HPDE6-E6E7 (cell line): ENCODE measurements around the gene OSBPL3.

Source experiments
- DNase-seq: peaks from one replicate; pipeline ENCODE4 v3.0.0; 2011; ENCODE audit warnings: missing footprints; ENCODE audit errors: extremely low spot score

Gene OSBPL3

DNA sequence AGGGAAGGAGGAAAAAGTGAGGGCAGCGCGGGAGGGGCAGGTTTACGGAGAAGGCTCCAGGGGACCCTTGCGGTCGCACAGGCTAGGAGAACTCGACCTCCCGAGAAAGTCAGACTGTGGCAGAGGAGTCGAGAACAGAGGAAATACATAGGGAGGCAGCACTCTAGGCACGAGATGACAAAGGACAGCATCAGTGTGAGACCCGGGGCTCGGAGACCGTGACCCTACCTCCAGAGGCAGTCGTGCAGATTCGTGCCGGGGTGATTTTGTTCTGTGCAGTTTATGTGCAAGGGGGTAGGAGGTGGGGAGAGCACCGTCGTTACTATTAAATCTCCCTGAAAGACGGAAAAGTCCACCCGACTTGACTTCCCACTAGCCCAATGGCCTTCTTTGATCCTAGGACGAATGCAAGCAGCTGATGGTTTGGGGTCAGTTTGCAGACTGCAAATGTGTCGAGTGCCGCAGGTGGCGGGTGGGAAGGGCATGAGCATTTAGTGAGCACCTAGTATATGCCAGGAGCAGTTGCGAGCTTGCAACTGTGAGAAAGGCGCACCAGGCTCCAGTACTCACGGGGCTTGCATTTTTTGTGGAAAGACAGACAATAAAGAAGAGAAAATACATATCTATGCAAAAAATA is 674 bp upstream of the OSBPL3 start:
- no peak for DNase-seq

DNA sequence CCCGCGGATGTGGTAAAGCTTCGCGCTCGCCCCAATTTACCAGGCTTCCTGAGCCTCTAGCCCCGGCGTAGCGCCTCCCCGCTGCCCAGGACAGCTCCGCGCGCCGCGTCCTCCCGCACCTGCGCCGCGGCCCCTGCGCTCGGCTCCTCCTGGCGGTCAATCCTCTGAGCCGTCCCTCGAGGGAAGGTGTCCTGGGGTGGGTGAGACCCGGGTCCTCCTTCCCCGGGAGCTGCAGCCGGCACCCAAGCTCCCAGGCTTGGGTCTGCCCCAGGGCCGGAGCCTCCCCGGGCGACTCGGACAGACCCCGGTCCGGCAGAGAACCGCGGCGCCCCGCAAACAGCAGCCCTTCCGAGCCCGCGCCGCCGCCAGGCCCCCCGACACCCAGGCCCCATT is 512 bp downstream of the OSBPL3 start:
- DNase-seq, result no peak

DNA sequence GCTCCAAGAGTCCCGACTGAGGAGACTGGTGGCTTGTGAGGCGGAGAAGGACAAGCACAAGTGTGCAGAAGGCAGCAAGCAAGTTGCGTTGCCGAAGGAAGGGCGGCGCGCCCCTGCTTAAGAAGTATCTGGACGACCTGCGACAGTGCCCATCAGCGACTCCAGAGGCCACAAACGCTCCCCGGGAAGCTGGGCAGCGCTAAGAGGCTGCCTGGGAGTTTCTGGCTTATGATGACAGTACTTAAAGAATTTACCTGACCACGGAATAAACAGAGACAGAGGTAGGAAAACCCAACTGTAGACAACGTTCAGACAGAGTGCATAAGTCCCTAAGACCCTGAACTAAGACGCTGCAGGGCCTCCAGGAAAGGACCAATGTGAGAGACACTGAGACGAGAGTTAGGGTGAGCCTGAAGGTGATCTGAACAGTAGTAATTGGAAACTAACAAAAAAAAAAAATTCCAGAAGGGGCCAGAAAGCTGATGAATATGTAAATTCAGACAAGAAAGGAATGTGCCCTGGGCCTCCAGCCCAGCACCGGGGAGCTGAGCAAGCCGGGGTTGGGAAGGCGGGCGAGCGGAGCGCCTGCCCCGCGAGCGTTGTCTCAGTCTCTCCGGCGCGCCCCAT is 1.0 kb downstream of the OSBPL3 start:
- no peak for DNase-seq

DNA sequence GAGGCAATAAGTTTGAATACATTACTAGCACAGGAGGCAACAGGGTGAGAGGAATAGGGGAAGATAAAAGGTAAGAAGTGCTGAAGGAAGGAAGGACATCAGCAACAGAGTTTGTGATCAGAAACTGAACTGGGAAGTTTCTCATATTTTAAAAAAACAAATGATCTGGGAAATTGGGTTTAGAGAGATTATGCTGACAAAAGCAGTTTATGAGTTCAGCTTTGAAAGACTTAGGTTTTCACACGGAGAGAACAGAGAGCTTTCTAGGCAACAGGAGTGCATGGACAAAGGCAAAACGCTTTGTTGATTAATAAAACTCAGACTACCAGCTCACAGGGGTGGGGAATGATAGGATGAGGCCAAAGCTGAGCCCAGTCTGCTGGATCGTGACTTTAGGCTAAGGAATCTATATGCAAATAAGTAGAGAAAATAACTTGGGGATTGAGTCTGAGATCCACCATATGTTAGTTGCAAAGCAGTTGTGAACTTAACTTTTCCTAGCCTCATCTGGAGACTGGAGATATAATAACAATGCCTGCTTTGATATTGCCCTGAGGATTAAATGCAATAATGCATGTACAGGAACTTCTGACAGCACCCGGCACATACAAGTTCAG is 4.2 kb downstream of the OSBPL3 start:
- no peak for DNase-seq

DNA sequence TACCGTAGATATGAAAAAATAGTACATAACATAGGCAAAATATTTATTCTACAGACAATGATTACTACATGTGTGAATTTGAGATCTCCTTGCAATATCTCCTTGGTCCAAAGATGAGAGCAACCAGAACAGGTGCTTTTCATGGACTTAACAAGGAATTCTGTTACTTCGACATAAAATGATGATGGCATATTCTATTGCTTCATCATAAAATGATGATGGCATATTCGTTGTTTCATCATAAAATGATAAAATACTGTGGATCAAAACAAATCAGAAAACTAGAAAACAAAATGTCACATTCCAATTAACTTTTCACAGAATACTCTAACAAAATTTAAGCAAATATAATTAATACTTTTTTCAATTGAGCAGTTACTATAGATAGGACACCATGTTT is 4.8 kb downstream of the OSBPL3 start:
- no peak for DNase-seq

DNA sequence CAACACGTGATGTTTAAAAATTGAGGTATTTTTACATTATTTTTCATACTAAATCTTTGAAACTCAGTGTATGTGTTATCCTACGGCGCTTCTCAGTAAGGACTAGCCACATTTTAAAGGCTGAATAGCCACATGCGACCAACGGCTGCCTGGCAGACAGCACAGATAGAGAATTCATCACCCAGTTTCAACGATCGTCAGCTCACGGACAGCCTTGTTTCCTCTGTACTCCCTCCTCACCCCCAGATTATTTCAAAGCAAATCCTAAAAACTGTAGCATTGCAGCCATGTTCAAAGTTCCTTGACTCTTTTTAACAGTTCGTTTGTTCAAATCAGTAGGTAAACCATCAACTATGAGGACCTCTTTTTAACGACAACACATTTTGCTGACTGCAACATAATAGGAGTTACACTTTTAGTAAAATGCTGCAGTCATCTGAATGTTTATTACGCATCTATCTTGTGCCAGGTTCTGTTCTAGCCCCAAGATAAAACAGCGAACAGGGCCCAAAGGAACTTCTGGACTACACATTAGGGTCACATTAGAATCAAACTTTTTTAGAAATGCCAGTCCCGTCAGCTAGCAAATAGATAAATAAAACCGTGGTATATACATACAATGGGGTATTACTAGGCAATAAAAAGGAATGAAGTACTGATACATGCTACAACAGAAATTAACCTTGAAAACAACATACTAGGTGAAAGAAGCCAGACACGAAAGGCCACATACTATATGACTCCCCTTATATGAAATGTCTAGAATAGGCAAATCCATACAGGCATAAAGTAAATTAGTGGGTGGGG is 5.7 kb downstream of the OSBPL3 start:
- no peak for DNase-seq

DNA sequence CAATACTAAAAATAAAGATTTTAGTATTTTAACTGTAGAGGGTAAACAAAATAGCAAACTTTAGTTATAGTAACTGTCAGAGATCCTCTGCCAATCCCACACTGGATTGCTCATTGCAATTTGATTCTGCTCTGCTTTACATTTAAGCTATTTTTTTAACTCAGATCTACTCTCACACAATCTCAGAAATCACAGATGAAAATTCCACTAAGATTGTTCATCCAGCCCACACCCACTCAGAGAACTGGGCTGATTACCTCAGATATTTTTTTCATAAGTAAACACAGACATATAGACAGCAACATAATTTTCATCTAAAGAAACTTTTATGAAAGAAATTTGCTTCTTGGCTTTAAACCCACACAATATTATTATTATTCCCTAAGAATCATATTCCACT is 7.0 kb downstream of the OSBPL3 start:
- no peak for DNase-seq

DNA sequence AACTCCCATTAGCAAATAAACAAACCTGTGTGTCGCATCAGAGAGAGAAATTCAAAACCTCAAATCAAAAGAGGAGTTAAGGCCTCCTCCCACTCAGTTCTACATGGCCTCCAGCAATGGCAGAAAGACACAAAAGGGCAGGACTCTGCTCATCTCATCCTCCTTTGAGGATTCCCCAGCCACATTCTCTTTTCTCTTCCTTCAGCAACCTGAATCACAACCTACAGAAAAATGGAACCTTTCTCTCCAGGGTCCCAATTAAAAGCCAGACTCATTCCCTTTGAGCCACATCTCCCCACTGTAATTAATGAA is 7.9 kb downstream of the OSBPL3 start:
- DNase-seq, result no peak

DNA sequence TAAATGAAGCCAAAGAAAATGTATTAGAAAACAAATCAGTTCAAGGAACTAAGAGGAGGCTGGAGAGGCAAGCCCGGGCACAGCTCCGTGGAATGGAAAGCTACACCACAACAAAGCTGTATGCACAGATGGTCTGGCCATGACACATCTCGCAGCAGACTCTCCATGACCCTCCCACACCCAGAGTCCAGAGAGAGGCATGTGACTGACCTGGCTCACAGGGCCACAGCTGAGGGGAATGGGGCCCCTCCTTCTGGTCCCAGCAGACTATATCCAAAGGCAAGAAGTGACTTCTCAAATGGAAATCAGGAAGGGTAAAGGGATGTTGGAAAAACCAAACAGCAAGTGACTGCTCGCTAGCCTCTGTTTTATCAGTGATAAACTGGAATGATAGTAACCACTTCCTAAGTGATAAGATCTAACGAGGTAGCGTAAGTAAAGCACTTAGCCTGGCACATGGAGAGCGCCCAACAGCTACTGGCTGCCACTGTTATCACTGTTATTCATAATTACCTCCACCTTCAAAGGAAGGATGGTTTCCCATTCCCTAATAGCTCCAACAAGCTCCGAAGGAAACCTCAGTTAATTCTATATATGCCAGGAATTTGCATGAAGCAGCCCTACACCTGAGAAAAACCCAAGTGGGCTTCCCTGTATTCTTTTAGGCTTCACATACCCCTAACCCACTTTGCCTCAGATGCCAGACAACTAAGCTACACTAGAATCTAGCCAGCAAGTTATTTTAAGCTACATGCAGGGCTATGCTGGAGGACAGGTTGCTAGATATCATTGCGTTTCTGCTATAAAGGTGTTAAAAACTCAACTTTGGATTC is 8.4 kb downstream of the OSBPL3 start:
- DNase-seq, result peak; percentile 92

DNA sequence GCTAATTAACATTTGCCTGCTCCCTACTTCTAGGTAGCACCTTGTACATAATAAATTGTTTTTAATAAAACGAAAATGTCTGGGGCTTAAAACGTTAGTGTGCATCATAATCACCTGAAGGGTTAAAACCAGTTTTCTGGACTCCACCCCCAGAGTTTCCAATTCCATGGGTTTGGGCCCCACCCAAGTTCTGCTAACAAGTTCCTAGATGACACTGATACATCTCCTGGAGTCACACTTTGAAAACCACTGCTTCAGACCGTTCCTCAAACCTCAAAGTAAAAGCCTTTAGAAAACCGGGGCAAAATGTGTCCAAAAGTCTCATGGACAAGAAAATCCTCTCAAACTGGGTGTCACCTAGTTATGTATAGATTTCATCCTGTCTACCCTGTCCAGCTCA is 9.3 kb downstream of the OSBPL3 start:
- DNase-seq, result no peak

DNA sequence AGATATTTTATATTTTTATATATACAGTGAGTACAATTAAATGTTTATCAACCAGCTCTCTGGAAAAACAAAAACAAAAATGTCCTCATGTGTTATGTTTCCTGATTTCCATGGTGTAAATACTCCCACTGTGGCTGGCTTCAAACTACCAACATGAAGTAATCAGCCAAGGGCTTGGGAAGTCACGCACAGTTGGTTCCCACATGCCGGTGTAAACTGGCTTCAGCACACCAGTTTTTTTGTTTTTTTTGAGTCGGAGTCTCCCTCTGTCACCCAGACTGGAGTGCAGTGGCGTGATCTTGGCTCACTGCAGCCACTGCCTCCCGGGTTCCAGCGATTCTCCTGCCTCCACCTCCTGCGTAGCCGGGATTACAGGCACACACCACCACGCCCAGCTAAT is 11.8 kb downstream of the OSBPL3 start:
- DNase-seq, result no peak

DNA sequence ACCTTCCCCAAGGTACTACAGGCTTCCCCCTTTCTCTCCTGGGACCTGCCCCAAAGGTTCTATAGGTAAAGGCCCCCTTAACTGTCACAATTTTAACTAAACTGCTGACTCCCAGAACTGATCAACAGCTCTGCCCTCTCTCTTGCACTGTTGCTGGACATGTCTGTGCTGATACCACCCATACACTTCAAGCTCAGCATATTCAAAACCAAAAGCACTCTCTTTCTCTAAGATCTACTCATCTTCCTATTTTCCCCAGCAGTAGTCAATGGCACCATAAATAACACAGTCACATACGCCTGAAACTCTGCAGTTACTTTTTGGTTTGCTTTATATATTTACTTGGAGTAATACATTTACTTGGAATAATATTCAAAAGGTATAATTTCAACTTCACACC is 12.3 kb downstream of the OSBPL3 start:
- no peak for DNase-seq

DNA sequence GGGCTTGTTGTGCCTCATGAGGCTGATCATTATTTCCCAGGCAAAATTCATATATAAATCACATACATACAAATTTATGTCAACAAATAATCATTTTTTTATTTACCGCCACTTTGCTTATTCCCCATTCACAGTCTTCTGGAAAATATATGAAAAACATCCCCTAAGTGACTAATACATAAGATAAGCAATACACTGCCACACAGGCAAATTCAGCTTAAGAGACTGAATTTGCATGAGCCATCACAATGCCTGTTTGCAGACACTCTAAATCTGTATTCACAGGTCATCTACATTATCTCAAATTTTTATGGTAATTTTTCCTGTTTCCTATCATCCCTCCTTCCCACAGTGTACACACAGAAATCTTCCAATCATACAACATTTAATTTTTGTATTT is 13.2 kb downstream of the OSBPL3 start:
- no peak for DNase-seq

DNA sequence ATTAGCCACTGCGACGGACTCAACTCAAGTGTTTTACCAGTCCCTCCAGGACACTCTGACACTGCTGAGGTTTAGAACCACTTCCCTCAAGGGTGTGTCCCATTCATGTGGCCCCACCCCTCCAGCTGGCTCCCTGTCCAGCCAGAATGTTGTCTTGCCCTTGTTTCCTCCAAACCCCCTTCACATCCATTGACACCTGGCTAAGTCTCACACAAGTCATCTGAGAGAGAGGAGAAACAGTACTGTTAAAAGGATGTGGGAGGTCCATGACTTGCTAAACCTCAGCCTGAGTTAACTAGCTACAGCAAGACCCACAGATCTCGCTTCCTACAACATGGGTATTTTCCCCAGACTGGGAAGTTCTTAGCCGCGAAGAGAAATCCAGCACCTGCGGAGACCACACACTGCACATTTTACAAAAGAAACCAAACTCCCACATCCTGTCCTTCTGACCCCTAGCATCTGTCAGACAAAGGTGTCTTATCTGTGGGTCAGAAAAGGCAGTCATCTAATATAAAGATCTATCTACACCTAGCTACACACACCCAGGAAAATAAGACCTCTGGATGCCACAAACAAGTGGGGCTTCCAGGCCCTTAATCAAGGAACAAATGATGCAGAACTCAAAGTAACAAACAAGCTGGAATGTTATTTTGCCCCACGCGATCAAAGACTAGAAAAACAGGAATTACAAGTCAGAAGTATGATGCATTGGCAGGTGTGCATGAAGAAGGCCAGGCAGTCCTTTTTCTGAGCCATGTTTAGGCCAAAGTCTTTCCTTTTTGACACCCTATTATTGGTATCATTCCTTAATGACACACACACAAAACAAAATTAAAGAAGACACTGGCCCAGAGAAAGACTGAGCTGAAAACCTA is 13.9 kb downstream of the OSBPL3 start:
- no peak for DNase-seq

DNA sequence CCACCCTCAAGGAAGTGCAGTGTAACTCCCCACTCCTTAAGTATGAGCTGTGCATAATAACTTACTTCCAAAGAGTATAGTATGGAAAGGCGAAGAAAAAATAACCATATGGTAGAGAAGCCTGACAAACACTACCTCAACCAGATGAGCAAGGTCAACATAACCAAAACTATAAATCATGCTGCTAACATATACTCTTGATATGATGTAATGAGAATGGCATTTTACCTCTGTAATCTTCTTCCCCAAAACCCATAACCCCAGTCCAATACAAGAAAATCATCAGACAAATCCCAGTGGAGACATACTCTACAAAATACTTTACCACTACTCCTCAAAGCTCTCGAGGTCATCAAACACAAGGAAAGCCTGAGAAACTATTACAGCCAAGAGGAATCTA is 15.8 kb downstream of the OSBPL3 start:
- DNase-seq, result no peak

DNA sequence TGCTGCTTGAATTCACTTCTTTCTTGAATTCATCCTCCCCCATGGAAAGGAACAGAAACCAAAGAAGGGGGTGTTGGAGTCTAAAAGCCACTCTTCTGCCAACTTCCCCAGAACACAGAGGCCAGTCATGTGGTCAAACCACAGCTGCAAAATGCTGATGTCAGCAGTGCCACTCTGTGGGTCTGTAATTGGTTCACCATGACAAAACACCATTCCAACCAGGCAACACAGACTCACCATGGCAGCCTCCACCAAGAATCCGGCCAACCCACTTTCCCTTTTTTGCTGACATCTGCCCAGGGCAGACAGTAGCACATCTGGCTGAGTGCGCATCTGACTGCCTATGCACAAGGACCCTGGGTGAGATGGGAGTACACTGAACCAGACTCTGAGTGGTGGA is 16.8 kb downstream of the OSBPL3 start:
- DNase-seq, result no peak

DNA sequence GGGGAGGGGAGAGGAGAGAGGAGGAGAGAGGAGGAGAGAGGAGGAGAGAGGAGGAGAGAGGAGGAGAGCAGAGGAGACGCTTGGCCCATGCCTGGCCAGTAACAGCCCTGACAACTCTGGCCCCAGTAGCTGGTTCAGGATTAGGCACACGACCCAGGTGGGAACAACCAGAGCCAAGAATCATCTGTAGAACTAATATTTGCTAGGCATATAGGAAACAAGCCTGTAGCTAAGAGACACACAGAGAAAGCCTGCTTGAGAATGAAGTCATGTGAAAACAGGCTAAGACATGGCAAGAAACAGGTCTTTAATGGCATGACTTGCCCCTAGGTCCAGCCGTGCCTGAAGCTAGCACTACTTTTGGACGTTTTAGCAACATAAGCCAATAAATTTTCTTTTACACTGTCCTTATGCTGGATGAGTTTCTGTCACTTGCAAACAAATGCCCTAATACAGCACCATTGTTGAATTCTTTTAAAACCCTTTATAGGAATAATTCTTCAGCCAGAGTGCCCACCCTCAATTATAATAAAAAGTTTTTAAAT is 17.5 kb downstream of the OSBPL3 start:
- no peak for DNase-seq

DNA sequence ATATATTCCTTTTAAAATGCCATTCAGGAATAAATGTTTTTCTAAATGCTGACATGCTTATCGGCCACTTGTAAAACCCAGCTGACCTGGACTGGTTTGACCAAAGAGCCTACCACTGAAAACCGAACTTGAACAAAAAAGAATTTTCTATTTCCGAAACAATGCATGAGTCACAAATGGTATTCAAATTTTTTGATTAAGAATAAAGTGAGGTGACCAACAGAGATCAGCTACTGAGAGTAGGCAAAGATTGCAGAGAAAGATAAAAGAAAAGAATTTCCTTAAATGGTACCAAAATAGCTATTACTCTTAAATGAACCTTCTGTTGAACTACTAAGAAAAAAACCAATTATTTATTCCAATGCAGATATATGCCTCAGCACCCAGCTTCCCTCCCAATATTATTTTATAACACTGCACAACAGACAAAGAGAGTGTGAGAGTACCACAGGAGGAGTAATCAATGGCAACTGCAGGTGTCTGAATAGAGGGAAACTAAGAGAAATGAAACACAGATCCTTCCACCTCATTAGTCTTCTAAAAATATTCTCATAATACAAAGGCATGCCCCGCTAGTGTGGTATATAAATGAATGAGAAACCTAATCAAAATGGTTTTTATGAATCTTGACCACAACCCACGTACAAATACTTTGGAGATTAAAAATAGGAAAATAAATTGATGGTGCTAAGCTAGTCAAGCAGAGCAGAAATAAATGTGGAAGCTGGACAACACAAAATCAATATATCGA is 20.1 kb downstream of the OSBPL3 start:
- DNase-seq, result no peak

DNA sequence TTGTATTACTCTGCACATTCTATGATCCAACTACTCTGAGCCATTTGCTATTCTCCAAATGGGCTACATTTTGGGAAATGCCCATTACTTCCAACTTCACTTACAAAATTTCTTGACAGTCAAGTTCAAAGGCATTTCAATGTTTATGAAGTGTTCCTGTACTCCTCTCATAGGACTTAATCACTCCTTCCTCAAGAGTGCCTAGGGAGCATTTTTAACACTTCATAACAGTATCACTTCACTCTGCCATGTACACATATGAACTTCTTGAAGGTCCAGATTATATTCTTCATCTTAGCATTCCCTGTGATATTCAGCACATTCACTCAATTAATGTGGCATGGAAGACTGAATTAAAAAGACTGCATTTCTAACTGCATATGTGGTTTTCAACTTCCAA is 21.6 kb downstream of the OSBPL3 start:
- DNase-seq, result no peak

DNA sequence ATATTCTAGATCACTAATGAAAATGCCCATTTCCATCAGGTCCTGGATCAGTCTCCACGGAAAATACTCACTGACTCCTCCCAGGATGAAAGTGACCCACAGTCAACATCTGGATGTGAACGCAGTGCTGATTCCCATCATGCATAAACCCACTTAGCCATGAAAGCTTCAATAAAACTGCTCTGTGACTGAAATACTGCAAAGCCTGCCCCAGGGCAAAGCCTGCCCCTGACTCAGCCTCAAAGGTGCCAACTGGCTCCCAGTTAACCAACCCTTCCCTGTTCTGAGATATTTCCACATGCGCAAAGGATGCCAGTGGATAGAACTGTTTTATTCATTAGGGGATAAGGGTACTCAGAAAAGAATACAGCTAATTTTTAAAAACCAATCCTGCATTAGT is 24.0 kb downstream of the OSBPL3 start:
- DNase-seq, result no peak
